Femur (tissue), 1 donor: ENCODE results near the gene TAF9.
"Not testable (repeated sequence)": the region's sequence is repeated elsewhere in the genome, so short reads cannot be mapped to it uniquely, and the experiment has no call there.

Experiments used
- DNase-seq: peaks from one replicate; pipeline ENCODE4 v3.0.0-alpha.2; 2017

TAF9 gene

DNA sequence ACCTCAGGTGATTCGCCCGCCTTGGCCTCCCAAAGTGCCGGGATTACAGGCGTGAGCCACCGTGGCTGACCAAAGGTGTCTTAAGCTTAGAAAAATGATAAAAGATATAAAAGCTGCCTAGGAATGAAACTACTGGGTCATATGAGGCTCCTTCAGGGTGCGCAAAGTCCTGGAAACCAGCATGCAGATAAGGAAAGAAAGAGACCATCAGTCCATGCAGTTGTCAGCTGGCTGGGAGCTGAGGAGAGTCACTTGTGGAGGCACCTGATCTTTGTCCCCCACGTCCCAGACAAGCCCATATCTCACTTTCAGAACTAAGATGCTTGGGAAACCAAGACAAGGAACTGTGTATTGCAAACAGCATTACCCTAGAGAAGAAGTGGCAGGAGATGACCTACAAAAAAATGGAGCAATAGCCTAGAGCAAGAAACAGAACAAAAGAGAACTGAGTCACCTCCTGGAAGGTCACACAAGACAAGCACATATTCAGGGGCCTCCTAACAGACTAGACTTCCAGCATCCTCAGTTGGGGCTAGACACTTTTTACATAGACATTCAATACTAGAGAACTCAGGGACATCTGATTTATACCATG lies 33.9 kb downstream of the TAF9 start:
- no peak for DNase-seq

DNA sequence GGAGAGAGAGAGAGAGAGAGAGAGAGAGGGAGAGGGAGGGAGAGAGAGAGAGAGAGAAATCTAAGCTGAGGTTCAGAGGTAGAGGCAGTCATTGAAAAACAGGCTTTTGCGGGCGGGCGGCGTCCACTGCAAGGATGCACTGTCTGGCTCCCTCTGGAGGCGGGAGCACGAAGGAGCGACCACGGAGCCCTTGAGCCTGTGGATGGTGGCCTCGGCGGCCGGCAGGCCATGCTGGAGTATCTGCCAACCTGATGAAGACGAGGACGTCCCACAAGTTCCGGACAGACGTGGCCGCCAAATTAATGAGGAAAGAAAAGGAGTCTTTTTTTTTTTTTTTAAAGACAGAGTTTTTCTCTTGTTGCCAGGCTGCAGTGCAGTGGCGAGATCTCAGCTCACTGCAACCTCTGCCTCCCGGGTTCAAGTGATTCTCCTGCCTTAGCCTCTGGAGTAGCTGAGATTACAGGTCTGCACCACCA lies 34.5 kb downstream of the TAF9 start:
- DNase-seq, result peak; percentile 85

DNA sequence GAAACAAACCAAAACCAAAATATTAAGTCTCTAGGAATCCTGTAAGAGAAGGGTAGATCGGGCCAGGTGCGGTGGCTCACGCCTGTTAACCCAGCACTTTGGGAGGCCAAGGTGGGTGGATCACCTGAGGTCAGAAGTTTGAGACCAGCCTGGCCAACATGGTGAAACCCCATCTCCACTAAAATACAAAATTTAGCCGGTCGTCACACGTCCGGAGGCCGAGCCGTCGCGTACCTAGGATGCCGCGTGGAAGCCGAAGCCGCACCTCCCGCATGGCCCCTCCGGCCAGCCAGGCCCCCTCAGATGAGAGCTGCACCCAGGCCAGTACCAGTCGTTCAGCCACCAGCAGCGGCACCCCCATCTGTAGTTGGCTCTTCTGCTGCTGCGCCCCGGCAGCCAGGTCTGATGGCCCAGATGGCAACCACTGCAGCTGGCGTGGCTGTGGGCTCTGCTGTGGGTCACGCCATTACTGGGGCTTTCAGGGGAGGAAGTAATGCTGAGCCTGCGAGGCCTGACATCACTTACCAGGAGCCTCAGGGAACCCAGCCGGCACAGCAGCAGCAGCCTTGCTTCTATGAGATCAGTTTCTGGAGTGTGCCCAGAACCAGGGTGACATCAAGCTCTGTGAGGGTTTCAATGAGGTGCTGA lies 35.5 kb downstream of the TAF9 start:
- DNase-seq, result not testable (repeated sequence)

DNA sequence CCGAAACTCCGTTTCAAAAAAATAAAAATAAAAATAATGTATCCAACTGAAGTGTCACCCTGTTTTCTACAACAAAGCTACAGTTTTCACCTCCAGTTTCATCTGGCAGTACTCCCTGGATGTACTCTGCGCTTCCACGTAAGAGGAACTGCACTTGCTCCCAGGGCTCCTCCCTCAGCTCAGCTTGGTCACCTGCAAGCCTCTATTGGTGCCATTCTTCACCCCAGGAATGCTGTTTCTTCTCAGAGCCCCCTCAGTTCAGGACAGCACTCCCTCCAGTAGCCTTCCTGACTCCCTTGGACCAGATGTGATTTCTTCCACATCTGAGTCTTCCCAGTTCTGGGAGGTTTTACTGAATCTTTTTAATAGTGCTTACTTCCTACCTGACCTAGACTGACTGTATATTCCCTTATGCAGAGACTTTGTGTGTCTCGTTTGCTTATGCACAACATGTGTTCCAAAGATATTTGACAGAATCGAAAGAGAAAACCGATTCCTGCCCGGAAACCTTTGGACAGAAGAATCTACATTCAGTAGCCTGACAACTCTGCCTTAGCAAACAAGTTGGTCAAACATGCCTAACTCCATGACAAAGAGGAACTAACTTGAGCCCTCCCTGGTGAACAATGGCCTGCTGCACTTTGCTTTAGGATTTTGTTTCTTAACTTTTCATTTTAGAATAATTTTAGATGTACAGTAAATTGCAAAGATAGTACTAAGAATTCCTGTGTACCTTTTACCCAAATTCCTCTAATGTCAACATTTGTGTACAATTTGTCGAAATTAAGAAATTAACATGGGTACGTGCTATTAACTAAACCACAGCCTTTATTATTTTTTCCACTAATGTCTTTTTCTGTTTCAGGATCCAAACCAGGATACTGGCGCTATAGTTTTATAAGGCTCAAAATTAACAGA lies 37.5 kb downstream of the TAF9 start:
- no peak for DNase-seq

DNA sequence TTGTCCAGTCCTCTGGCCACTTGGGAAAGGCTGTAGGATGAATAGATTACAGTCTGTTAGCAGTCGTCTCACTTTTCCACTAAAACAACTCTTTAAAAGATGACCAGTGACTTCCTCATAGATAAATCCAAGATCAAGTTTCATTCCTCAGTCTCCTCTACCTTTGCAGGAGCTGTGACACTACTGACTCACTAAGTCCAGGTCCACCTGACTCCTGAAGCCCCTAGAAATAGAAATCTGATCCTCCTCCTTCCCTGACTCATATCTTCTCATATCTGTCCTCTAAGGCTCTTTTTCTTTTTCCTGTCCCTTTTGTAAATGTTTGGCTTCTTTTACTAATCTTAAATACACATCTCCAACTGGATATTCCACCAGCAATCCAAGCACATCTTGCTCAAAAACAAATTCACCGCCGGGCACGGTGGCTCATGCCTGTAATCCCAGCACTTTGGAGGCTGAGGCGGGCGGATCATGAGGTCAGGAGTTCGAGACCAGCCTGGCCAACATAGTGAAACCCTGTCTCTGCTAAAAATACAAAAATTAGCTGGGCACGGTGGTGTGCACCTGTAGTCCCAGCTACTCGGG lies 39.3 kb downstream of the TAF9 start:
- DNase-seq, result no peak

DNA sequence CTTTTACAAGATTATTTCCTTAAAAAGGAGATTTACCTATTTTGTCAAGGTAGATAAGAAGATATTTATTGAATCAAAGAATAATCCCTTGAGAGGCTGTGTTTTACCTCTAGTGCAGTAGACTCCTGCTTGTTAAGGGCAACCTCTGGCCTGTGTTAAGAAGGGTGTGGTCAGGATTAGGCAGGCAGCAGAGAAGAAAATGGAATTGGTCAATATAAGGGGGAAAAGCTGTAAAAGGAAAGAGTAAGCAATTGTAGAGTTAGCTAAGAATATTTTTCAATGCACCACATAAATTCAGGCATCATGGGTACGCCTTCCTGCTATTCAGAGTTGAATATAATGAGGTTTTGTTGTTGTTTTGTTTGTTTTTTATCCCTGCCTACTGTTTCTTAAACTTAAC lies 43.0 kb downstream of the TAF9 start:
- DNase-seq, result no peak

DNA sequence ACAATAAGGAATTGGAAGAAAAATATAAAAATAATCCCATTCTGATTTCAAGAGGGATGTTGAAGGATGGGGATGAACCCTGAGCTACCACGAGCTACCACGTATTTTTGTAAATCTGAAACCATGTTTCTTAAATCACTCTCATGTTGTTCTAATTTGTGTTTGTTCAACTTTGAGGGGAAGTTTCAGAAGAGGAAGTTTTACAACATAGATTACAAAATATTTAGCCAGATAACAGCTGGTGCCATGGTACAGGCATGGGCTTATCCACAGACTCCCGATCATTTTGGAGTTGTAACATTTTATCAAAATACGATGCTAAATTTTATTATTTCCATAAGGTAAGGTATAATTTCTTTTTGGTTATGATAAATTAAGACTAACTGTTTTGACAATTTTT lies 51.9 kb downstream of the TAF9 start:
- no peak for DNase-seq

DNA sequence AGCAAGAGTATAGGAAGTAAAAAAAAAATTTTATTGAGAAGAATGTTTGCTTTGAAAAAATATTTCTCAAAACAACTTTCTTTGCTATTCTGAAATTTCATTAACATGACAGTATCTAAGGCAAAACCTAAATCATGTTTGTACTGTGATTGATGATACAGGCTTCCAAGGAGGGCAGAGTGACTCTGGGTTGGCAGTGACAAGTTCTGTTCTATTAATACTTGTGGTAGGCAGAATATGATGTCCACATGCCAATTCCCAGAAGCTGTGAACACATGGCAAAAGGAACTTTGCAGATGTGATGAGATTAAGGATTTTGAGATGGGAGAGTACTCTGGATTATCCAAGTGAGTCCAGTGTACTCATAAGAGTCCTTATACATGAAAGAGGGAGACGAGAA lies 53.3 kb downstream of the TAF9 start:
- no peak for DNase-seq
